Glutamatergic neuron (in vitro differentiated cells): ENCODE measurements around the gene KDM3A. TPM values are rescaled to one million over a fixed set of nuclear protein-coding genes. Genes with fewer than 3 reads are reported as not detected.

Experiments
- DNase-seq: peaks from one replicate; pipeline ENCODE4 v3.0.0; 2022
- H3K27ac Mint-ChIP-seq: one replicate; pipeline ENCODE4 v1.8.0; 2020; ENCODE audit warnings: mild to moderate bottlenecking, mixed read lengths, inconsistent platforms; ENCODE audit not compliant: unreplicated experiment
- H3K27me3 Mint-ChIP-seq: one replicate; pipeline ENCODE4 v1.8.0; 2020; ENCODE audit warnings: mild to moderate bottlenecking, moderate library complexity, mixed read lengths, inconsistent platforms; ENCODE audit not compliant: unreplicated experiment
- H3K36me3 Mint-ChIP-seq: one replicate; pipeline ENCODE4 v1.8.0; 2020; ENCODE audit warnings: mild to moderate bottlenecking, mixed read lengths, inconsistent platforms; ENCODE audit not compliant: unreplicated experiment
- H3K4me1 Mint-ChIP-seq: one replicate; pipeline ENCODE4 v1.8.0; 2020; ENCODE audit warnings: mild to moderate bottlenecking, low read depth, mixed read lengths, inconsistent platforms; ENCODE audit not compliant: unreplicated experiment
- H3K4me3 Mint-ChIP-seq: one replicate; pipeline ENCODE4 v1.8.0; 2020; ENCODE audit warnings: mild to moderate bottlenecking, mixed read lengths, inconsistent platforms; ENCODE audit not compliant: unreplicated experiment
- H3K9me3 Mint-ChIP-seq: one replicate; pipeline ENCODE4 v1.8.0; 2020; ENCODE audit warnings: mild to moderate bottlenecking, moderate library complexity, mixed read lengths, inconsistent platforms; ENCODE audit not compliant: unreplicated experiment
- total RNA-seq: library from RNA; stranded (reverse); fragmentation: NEBNext Ultra II Directional; extraction: Animal tissue kit (Norgen Biotek cat#: 25700); gene quantifications from one replicate; pipeline ENCODE4 v1.2.1, GENCODE V29; 2021; ENCODE audit not compliant: unreplicated experiment
- TF ChIP-seq, protein P1 (sequence below): fragments of 200-600 bp; sonication (generic); IDR thresholded peaks from one replicate; pipeline ENCODE4 v1.5.0; 2021; ENCODE audit not compliant: partially characterized antibody, unreplicated experiment

KDM3A gene
- total RNA-seq, 1 donor from 2014 or later = 80.3 TPM

DNA sequence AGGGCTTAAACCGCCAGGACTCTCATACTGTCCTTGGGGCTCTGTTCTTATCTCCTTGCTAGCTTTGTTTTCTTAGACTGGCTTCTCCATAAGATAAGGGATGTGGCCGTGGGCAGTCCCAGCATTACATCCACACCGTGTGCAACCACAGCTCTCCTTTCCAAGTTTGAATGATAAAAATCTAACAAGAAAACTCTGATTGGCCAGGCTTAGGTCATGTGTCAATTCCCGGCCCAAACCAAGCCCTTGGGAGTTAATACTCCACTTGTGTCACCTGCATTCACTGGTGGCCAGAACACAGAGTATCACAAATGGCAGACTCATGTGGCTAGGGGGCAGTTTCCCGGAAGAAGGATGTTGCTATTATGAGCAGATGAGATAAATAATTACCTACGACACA lies 43.2 kb upstream of the KDM3A start:
- H3K36me3 Mint-ChIP-seq = no peaks in the 10 kb centered on the region
- H3K27ac Mint-ChIP-seq = no peak overlapping the region
- no peak overlapping the region for H3K4me3 Mint-ChIP-seq
- H3K27me3 Mint-ChIP-seq = peaks cover 2% of the 10 kb centered on the region
- DNase-seq = no peak
- TF ChIP-seq, protein P1, sequence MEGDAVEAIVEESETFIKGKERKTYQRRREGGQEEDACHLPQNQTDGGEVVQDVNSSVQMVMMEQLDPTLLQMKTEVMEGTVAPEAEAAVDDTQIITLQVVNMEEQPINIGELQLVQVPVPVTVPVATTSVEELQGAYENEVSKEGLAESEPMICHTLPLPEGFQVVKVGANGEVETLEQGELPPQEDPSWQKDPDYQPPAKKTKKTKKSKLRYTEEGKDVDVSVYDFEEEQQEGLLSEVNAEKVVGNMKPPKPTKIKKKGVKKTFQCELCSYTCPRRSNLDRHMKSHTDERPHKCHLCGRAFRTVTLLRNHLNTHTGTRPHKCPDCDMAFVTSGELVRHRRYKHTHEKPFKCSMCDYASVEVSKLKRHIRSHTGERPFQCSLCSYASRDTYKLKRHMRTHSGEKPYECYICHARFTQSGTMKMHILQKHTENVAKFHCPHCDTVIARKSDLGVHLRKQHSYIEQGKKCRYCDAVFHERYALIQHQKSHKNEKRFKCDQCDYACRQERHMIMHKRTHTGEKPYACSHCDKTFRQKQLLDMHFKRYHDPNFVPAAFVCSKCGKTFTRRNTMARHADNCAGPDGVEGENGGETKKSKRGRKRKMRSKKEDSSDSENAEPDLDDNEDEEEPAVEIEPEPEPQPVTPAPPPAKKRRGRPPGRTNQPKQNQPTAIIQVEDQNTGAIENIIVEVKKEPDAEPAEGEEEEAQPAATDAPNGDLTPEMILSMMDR = no peak
- H3K4me1 Mint-ChIP-seq = peaks cover 8% of the 10 kb centered on the region
- no peaks in the 10 kb centered on the region for H3K9me3 Mint-ChIP-seq

DNA sequence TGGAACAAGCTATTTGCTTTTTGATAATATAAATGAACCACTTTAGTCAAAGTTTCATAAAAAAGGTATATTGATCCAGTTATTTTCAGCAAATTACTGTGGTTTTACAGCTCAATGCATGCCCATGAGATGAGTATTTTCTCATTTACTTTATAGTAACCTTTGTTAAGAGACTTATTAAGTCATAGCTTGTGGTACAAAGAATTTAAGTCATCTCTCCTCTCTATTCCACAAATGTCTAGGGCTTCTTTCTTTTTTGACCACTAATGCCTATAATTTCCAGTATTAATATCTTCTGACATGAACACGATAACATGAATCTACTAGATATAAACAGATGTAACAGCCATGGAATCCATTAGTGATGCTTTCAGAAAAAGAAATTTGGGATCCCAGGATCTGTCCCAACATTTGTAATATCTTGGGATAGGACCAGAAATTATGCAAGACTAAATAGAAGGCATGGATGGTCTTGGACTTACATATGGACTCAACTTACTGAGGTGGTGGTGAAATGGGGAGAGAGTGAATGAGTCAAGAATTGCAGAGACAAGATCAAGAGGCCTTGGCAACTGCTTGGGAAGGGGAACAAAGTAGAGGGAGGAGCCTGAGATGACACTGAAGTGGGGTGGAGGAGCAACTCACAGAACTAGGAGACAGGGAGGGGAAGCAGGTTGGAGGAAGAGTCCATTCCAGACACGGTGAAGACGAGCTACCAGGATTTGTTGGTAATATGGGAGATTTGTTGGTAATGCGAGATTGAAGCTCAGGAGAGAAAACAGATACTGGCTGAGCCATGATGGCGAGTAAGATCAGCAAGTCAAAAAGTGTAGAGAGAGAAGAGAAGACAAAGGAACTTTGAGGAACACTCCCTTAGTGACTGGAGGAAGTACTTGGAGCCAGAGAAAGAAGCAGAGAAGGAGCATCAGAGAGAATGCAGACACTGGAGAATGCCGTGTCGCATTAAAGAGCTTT lies 42.4 kb upstream of the KDM3A start:
- Mint-ChIP-seq H3K4me3 (no peak overlapping the region), H3K27ac (no peak overlapping the region), H3K9me3 (no peaks in the 10 kb centered on the region), H3K4me1 (peaks cover 5% of the 10 kb centered on the region), H3K36me3 (no peaks in the 10 kb centered on the region), H3K27me3 (peaks cover 2% of the 10 kb centered on the region)
- no peak for DNase-seq
- TF ChIP-seq, protein P1 = no peak

DNA sequence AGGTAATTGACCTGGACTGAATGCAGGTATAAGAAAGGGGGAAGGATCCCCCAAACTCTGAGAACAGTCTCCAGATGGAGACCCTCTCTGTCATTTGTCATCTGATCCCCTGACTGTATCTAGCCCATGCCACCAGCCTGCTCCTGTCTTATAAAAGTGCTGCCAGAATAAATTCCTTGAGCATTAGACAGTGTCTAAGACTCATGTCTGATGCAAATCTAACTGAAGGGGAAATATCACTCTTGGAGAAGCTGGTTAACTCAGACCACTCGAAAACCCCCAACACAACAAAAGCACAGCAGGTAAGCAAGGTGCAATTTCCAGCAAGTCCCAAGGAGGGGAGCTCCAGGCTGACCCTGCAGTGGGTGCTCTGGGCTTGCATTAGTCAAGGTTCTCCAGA lies 40.9 kb upstream of the KDM3A start:
- no peaks in the 10 kb centered on the region for H3K36me3 Mint-ChIP-seq
- no peaks in the 10 kb centered on the region for H3K9me3 Mint-ChIP-seq
- H3K4me1 Mint-ChIP-seq = peaks cover 2% of the 10 kb centered on the region
- H3K27me3 Mint-ChIP-seq = peaks cover 2% of the 10 kb centered on the region
- no peak overlapping the region for H3K27ac Mint-ChIP-seq
- DNase-seq = no peak
- TF ChIP-seq, protein P1 = no peak
- no peak overlapping the region for H3K4me3 Mint-ChIP-seq

DNA sequence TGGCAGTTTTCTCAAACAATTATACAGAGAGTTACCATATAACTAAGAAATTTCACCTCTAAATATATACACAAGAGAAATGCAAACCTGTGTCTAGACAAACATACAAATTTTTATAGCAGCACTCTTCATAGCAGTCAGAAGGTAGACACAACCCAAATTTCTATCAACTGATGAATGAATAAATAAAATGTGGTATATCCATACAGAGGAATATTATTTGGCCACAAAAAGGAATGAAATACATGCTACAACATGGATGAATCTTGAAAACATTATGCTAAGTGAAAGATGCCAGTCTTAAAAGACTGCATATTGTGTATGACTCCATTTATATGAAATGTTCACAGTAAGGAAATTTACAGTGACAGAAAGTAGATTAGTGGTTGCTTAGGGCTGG lies 30.6 kb upstream of the KDM3A start:
- peaks cover 2% of the 10 kb centered on the region for H3K27me3 Mint-ChIP-seq
- TF ChIP-seq, protein P1 = no peak
- no peak for DNase-seq
- no peak overlapping the region for H3K4me3 Mint-ChIP-seq
- H3K9me3 Mint-ChIP-seq = peaks cover 2% of the 10 kb centered on the region
- peaks cover 9% of the 10 kb centered on the region for H3K36me3 Mint-ChIP-seq
- no peak overlapping the region for H3K27ac Mint-ChIP-seq
- H3K4me1 Mint-ChIP-seq = peaks cover 11% of the 10 kb centered on the region

DNA sequence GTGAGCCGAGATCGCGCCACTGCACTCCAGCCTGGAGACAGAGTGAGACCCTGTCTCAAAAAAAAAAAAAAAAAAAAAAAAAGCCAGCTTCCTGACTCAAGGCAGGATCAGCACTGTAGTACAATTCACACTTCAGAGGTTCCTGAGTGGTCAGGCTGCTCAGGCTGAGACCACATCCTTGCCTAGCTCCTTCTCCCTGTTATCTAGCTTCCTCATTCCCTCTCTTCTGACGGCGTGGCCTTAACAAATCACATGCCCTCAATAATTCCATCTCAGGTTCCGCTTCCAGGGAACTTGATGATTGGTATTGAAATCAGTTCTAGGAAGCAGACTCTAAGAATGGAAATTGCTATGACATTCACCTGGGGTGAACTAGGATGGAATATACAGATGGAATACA lies 29.8 kb upstream of the KDM3A start:
- peaks cover 3% of the 10 kb centered on the region for H3K27me3 Mint-ChIP-seq
- DNase-seq = no peak
- peaks cover 9% of the 10 kb centered on the region for H3K36me3 Mint-ChIP-seq
- H3K4me3 Mint-ChIP-seq = no peak overlapping the region
- peaks cover 2% of the 10 kb centered on the region for H3K9me3 Mint-ChIP-seq
- no peak overlapping the region for H3K27ac Mint-ChIP-seq
- TF ChIP-seq, protein P1 = no peak
- peaks cover 11% of the 10 kb centered on the region for H3K4me1 Mint-ChIP-seq
